ENCODE measurements around the gene FOXL2NB.

Gene FOXL2NB

DNA sequence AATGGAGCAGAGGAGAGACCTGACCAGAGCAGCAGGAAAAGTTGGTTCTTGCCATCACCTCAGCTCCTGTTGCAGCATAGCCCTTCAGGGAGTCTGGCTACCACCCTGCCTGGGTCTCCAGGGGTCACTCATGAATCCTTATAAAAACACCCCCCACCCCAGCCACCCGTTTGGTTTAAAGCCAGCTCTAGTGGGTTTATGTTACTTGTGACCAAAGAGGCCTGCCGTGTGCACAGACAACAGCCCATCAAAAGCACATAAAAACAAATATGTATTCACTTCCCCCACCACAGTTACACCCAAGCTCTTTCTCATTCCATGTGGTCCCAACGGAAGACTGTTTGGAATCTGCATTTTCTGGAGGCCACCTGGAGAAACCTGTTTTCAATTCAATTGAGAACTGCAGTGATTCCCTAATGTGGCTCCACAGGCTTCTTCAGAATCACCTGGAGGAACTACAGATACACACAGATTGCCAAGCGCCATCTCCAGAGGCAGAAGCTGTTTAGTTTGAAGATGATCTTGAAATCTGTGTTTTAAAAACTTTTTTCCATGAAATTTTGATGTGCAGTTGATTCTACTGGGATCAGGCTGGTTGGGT is 13.8 kb upstream of the FOXL2NB start:
- DNase-seq = no peak

DNA sequence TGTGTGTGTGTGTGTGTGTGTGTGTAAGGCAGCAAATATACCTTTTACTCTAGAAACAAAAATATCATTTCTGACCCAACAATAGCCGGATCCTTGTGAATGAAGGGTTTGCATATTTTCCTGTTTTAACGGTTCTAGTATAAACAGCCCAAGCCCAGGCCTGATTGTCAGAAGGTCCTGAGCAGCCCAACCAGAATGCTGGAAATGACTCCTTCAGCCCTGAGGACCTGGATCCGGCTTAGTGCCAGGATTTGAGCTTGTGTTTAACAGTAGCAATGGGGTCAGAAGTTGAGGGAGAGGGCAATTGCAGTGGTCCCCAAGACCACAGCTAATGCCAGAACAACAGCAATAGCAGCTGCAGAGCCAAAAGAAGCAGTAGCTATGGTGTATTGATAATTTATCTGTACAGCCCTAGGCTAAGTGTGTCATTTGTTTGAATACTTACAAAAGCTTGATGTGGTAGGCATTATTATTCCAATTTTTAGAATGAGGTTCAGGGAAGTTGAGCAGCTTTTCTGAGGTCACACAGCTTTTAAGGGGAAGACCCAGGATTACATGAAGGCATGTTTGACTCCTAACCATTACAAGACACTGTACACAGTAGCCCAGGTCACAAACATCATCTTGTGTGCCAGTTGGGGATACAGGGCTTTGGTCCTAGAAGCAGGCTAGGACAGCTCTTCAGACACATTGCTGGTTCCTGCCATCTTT is 12.9 kb upstream of the FOXL2NB start:
- DNase-seq = no peak

DNA sequence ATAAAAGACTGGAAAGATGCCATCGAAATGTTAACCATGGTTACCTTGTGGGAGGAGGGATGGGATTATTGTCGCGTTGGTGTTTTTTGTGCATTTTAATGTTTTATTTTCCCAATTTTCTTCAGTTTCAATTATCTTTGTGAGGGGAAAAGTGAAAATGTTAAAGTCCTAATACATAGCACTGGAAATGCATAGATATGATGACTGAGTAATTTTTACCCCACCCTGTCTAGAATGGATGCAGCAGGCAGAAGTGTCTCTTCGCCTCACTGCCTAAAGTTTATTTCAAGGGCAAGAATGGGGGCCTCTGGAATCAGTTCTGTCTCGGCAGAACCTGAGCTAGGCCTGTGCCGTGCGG is 11.5 kb upstream of the FOXL2NB start:
- no peak for DNase-seq

DNA sequence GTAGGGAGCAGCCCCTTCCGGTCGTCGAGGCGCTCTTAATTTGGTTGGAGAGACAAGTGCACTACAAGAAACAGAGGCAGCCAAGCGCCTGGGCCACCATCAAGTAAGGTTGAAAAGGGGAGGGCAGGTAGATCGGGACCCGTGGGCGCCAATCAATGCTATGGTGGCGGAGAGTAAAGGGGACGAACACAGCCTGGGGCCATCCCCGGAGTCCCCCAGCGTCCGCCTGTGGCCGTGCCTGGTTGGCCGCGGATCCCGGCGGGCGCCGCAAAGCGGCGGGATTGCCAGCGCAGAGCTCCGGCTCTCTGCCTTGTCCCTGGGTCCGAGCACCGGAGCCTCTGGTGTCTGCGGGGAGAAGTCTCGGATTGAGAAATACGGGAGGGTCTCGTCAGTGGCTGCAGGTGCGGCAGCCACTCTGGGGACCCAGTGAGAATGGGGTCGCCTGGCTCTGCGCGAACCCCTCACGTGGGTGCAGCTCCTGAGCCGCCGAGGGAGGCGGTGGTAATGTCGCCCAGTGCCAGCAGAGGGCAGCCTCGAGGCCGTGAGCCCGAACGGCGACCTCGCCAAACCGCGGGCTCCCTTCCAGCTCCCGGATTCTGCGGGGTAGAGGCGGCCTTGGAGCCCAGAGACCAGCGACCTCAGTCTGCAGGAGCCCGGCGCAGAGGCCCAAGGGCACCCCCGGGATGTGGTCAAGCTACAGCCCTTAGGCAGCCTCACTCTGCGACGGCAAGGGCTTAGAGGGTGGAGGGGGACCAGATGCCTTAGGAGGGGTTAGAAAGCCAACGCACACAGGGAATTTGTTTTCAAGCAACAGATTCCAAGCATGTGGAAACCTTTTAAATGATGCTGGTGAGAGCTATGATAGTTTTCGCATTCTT is 10.9 kb upstream of the FOXL2NB start:
- DNase-seq = peak in 4 of 5 donors; percentile 51 to 59 (median 52)

DNA sequence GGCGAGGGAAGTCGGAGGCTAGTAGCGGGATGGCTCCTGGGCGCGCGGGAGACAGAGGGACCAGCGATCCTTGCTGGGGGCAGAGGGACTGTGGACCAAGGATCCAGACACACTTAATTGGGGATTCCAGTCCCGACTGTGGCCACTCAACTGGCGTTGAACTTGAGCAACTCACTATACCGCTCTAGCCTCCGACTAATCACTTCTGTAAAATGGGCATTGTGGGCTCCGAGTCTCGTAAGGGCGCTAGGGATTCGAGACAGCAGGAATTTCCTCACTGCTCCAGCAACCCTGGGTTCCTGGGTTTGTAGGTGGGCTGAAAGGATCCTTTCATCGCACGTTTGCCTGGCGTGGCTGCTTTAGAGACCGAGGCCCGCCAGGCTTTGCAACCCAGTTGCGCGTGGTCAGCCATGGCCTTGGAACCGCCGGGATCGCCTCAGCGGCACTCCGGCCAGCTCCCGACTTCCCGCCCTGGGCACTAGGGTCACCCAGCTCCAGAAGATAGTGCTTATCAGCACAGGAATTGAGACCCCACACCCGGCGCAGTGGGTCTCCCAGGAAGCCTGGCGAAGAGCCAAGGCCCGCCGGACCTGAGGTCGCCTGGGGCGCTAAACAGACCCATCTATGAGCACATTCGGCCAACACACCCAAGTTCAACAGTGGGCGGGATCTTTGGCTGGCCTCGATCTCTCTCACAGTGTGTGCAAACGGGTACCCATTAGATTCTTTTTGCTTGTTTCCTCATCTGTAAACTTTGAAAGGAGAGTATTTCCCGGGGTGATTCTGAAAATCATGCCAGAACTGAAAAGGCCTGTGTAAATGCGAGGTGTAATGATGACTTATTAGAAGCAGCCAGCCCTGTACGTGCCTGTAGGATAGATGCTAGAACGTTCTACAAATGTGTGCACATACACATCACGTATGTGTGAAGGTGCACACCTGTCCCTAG is 10.0 kb upstream of the FOXL2NB start:
- no peak for DNase-seq

DNA sequence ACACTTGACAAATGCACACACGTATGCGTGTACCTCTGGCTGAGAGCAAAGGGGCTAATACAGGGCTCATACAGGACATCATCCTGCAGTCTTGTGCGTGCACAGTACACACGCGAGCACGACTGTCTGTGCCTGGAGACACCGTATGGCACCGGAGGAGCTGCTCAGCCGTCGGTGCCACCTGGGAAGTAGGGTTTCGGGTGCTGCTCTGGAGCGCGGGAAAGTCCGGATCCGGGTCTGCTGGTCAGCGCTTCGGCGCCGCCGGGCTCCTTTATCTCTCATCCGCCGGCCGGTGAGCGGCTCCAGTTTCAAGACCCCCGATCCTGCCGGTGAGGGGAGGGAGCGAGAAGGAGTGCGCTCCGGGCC is 9.3 kb upstream of the FOXL2NB start:
- DNase-seq = no peak

DNA sequence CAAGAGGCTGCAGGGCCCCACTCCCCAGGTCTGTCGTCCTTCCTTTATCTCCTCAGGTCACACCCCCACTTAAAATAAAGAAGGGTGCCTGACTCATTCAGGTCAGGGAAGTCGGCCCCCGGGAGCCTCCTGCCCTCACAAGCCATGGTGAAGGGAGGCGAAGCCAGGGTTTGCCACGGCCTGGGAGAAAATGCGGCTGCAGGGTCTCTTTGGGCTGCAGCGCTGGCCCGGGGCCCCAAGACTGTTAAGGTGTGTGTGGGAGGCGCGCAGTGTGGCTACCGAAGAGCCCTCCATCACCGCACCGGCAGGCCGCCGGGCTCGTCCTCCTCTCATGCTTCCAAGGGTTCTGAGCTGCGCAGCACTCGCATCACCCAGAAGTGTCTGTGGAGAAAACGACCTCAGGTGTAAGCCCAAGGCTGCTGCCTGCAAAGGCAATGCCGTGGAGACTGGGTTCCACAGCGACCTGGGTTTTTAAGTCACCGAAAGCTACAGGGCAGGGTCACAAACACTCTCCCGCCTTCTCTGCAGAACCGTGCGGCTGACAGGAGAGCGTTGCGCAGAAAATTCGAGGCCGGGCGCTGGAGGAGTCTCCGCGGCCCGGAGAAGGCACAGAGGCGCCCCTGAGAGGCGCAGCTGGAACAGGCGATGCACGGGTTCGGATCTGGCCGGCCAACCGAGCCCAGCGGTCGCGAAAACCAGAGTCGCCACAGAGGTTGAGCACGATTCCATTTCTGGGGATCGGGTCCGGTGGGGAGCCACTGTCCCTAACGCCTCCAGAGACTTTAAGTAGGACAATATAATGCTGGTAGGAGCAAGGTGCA is 8.8 kb upstream of the FOXL2NB start:
- DNase-seq = no peak

DNA sequence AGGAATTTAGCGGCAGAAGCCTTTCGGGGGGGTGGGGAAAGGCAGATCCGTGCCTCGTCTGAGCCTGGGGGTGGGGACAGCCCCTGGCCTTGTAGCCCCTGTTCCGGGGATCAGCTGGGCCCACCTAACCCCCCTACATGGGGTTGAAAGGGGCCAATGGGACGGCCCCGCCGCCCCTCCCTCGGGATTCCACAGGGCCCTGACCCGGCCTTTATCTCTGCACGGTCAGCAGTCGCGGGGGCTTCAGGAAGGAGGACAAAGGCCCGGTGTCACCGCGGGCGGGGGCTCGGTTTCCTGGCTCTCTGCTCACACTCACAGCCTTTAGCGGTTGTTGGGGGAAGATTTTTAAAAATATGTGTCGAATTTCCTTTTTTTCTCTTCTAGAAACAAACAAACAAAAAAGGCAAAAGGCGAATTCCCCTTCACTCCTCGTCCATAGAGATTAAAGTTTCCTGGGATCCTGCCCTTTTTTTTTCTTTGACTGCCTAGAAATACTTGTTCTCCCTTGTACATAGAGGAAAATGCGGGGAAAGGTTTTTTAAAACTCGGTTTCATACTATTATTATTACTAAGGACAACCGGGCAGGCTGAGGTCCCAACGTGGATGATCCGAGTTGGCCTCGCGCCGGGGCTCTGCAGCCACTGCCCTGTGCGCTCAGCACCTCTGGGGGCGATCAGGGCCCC is 8.0 kb upstream of the FOXL2NB start:
- DNase-seq = no peak

DNA sequence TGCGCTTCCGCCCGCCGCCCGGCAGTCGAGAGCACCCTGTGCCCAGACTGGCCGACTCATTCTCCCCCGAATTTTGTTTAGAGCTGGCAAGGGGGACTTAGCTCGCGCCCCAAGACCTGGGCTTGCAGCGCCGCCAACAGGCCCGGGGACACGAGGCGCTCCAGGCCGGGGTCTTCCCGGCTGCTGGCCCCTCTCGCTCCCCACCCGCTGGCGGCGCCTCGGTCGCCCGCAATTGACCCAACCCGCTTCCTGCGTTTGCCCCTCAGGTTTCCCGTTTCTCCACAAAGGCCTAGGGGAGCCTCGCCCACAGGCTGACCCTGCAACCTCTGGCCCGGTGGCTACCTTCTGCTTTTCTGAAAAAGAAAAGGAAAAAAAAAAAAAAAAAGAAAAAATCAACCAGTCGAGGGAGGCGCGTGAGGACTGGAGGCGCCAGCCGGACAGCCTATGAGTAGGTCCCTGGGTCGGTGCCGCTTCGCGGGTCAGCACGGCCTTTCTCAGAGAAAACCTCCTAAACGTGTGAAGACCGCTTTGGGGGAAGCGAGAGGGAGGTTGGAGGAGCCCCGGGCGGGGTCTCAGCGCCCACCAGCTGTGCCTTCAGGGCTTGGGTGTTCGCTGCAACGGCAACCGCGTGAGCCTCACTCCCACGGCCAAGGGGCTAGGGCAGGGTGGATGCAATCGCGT is 7.3 kb upstream of the FOXL2NB start:
- DNase-seq = no peak

DNA sequence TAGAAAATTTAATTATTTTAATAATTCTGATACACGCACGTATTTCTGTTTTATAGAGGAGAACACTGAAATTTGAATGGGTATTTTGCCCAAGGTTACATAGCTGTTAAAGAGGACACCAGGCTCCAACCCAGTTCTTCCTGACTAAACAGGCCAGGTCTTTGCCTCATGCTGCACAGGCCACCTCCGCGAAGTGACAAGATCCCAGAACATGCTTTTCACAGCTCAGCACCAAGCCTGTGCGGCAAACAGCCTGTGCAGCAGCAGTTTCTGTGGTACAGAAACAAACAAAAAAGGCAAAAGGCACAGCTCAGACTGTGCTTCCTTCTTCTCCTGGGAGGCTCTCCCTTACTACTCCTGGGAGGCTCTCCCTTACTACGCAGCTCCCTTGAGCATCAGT is 6.6 kb upstream of the FOXL2NB start:
- no peak for DNase-seq

DNA sequence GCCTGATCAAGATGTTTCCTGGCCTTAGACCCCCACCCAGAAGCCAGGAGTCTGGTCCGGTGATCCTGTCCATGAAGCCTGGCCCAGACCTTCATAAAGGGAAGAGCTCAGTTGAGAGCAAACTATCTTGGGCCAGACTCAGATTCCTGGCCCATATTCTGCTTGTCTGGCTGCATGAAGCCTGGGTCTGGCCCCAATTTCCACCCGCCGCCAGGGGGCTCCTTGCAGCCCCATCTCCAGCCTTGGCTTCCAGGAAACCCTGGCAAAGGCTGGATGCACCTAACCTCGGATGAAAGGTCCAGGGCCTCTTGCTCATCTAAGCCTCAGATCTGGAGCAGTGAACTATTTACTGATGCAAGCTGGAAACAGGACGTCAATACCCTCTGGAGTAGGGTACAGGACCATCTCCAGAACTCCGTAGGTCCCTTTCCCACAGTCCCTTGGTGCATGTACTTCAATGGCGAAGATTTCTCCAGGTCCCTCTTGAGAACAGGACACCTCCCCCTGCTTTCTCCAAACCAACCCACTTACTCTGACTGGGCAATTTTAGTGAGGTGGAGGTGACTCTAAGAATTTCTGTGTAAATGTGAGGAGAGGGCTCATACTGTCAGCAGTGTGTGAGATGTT is 5.6 kb upstream of the FOXL2NB start:
- DNase-seq = peak in 1 of 5 donors; percentile 22

DNA sequence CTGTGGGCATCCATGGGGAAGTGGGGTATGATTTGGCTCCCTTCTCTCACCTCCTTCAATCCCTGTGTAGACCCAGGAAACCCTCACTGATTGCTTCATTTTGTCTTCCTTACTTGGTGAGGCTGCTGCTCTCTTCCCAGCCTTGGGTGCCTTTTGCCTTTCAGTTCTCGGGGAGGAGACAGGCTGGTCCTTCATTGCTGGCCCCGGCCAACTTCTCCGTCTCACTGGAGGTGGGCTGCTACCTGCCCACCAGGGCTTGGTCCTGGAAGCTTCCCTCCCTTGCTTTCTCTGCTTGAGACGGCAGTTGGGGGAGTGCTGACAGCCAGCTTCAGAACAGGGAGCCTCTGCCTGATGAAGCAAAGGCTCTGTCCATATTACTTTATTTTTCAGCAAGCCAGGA is 4.7 kb upstream of the FOXL2NB start:
- no peak for DNase-seq

DNA sequence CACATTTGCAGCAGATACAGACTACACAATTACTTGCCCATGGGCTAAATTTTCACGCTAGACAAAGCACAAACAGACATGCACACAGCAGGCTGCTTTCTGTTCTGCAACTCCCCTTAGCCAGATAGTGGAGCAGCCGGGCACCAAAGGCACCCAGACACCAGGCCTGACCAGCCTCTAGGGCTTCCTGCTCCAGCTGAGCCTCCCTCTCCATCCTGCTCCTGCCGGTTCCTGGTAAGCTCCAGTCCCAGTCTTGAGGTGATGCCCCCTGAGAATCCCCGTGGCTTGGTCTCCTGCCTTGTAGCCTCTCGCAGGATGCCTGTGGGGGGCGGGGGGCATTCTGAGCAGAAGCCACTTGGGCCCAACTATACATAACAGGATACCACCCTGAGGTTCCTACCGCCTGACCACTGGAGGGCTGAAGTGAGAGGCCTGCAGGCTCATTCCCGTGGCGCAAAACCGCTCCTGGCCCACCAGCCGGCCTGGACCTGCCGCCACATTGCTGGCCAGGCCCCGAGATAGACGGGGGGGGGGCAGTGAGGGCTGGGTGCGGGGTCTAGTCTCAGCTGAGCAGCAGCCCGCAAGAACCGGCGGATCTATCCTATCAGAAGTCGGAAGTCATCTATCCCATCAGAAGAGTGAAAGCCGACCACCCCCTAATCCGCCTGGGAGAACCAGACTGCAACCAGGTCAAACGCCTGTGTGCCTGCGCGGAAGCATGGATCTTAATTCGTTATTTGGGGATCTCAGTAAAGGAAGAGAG is 4.0 kb upstream of the FOXL2NB start:
- DNase-seq = no peak

DNA sequence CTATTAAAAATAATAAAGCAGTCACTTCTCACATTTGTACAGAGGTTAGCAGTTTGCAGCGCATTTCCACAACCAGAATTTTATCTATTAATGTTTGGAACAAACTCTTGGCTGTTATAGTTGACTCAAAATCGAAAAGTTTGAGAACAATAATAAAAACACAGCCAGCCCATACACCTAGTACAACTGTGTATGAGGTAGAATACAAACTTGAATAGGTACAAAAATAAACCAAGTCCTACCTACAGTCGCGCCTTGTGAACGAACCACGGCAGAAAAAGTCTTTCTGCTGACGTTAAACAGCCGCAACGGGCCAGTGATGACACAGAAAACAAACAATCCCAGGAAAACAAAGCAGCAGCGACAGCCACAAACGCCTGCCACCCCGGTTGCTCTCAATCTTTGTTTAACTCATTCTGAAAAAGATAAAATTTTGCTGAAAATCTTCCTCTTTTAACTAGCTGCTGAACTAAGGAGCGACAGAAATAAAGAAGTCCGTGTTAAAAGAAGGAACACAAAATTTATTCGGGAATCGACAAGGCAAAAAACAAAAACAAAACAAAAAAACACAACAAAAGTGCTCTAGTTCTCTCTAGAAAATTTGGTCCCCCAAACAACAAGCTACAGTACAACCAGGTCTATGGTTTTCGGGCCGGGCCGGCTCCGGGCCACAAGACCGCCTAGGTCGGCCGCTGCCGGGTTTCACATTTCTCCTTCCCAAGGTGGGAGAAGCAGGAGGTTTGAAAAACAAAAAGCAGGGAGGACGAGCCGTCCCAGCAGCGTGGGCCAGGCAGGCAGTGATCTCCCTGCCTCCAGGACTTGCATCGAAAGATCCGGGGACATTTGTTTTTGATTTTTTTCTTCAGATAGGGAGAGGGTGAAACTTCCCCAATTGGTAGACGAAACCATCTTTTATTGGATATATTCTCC is 3.0 kb upstream of the FOXL2NB start:
- no peak for DNase-seq

DNA sequence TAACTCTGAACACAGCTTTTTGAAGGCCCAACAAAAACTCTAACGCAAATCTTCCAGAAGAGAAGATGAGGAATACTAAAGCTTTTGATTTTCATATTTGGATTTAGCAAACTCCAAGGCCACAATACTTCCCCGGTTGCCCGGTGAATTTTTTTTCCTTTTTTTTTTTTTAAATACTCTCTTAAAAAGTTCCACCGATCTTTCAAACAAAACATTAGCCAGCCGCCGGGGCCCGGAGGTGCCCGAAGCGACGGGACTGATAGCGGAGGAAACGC is 2.4 kb upstream of the FOXL2NB start:
- DNase-seq = no peak

DNA sequence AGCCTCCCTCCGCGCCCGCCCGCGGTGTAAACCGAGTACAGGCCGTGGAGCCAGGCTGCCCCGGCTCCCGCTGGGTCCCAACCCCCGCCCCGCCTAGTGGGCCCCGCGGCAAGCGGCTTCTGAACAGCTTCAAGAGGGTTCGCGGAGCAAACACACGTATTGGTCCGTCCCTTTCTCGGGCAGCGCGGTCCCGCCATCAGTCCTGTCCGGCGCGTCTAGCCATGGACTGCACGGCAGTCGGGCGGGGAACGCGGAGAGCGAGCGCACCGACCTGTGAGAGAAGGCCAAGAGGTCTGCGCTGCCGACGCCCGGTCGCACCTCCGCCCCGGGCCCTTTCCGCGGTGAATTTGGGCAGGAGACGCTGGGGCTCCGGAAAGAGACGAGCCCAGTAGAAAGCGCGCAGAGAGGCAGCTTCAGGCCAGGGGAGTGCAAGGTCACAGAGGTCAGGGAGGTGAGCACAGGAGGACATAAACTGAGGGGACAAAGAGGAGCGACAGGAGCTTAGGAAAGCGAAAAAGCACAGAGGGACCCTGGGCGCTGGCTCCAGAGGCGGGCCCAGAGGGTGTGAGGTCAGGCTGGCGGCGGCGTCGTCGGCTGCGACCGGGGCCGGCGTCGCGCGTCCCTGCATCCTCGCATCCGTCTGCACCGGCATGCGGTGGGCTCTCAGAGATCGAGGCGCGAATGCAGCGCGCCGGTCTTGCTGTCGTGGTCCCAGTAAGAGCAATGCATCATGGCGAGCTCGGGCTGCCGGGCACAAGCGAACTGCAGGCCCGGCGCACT is 1.9 kb upstream of the FOXL2NB start:
- DNase-seq = peak in 1 of 5 donors; percentile 39

All from T-helper 1 cell (primary cell).